Stomach (tissue), 9 donors: ENCODE results near the gene NCKAP1. TPM values are rescaled to one million over a fixed set of nuclear protein-coding genes. Genes with fewer than 3 reads are reported as not detected.
A peak's percentile ranks its signal among the peaks of the same experiment; 100 is the strongest.

ENCODE experiments used
- DNase-seq, 2 donors: peaks; one replicate each; pipeline versions ENCODE4 v3.0.0 to v3.0.0-alpha.2; 2013 to 2019
- H3K27ac ChIP-seq, 5 donors: fragments of 200-600 bp in 4 of 5; sonication (generic) in 4 of 5; one replicate each; pipeline ENCODE4 v1.5.1; 2013 to 2019; ENCODE audit warnings: mild to moderate bottlenecking in 1 of 5, moderate library complexity in 1 of 5
- H3K27me3 ChIP-seq, 3 donors: fragments of 200-600 bp; sonication (generic); one replicate each; pipeline ENCODE4 v1.5.1; 2017 to 2019; ENCODE audit warnings: mixed run types in 1 of 3
- H3K36me3 ChIP-seq, 4 donors: fragments of 200-600 bp; sonication (generic); 1 replicate in 3 of 4; 2 replicates in 1 of 4; pipeline ENCODE4 v1.5.1; 2016 to 2019
- H3K4me1 ChIP-seq, 4 donors: fragments of 200-600 bp; sonication (generic); one replicate each; pipeline ENCODE4 v1.5.1; 2016 to 2019
- H3K4me3 ChIP-seq, 4 donors: fragments of 200-600 bp; sonication (generic) in 3 of 4; one replicate each; pipeline ENCODE4 v1.5.1; 2016 to 2019; ENCODE audit warnings: mild to moderate bottlenecking in 1 of 4
- H3K9me3 ChIP-seq, 4 donors: fragments of 200-600 bp; sonication (generic); one replicate each; pipeline ENCODE4 v1.5.1; 2016 to 2019
- EP300 ChIP-seq: sonication (generic); formaldehyde crosslinking; IDR thresholded peaks from one replicate; pipeline ENCODE4 v1.6.1; 2017; ENCODE audit warnings: antibody characterized with exemption
- POLR2A ChIP-seq, 4 donors: fragments of 450-650 bp; IDR thresholded peaks; one replicate each; pipeline ENCODE4 v1.6.1; 2016; ENCODE audit warnings: antibody characterized with exemption in 4 of 4, control low read depth in 2 of 4, mild to moderate bottlenecking in 1 of 4, moderate library complexity in 1 of 4
- POLR2AphosphoS5 ChIP-seq, 3 donors: sonication (generic); formaldehyde crosslinking; IDR thresholded peaks; one replicate each; pipeline ENCODE4 v1.6.1; 2016; ENCODE audit warnings: antibody characterized with exemption in 3 of 3
- WGBS, 5 donors: extraction: QIAGEN DNeasy Blood & Tissue Kit in 3 of 5; methylation state at CpG; one replicate each; pipeline versions ENCODE4 v1.1.5 to v1.1.7; 2013 to 2018; 5-methylcytosine and 5-hydroxymethylcytosine counted together
- intact Hi-C: fragments of 100-400 bp; cut with DNase I; formaldehyde crosslinking; loops from one replicate; pipeline ENCODE4 v1.15.1; 2023; ENCODE audit warnings: low total_unique reads
- polyA plus RNA-seq, 3 donors: library from polyadenylated mRNA; stranded (reverse); fragments of 200-250 nt; gene quantifications; one replicate each; pipeline ENCODE4 v1.2.3, GENCODE V29; 2013
- total RNA-seq, 5 donors: library from RNA; depleted of rRNA; stranded (reverse); fragments of >200 nt; gene quantifications; one replicate each; pipeline versions ENCODE4 v1.1.0 to v1.2.3, GENCODE V29; 2014 to 2016
- TF ChIP-seq, protein P1 (sequence below), 7 experiments: fragments of 450-650 bp in 4 of 7; fragments of 200-600 bp in 3 of 7; sonication (generic) in 3 of 7; IDR thresholded peaks; one replicate each; pipeline ENCODE4 v1.5.1; 2016 to 2019; ENCODE audit warnings: antibody characterized with exemption in 7 of 7, control low read depth in 2 of 7, mild to moderate bottlenecking in 1 of 7
- donor health status: healthy with polysubstance abuse.
- donor health status: Bipolar disorder and iron deficiency.
- donor health status: healthy.

The NCKAP1 gene
- total and polyA plus RNA-seq, 8 donors, result 13.0 to 262 (median 68.8) TPM

DNA sequence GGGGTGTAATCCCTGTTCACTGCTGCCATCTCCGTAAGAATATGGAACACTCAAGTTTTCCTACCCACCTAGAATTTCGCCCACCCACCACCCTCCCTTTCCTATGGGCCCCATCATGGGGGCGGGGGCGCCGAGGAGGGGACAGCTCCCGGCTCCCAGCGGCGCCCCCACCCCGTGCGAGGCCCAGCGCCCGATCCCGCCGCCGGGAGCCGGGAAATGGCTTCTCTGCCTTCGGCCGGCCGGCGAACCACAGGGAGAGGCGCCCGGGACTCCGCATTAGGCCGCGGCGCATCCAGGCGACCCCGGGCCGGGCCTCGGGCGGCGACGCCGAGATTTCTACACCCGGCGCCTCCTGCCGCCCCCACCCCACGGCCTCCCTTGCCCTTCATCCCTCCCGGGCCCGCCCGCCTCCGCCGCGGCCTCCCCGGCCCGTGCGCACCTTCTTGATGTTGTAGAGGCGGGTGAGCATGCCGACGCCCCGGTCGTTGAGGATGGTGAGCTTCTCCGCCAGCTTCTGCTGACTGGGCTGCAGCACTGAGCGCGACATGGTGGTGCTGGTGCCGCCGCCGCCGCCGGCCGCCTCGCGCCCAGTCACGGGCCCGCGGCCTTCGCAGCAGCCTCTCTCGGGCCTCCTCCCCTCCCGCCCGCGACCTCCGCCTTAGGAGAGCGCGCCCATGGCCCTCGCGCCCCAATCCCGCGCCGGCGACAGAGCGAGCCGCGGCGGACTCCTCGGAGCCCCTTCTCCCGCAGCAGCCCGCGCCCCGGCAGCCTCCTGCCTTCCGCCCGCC lies 510 bp downstream of the NCKAP1 start:
- Histone ChIP-seq H3K4me3 (peak overlapping the region; percentile 65 to 89 (median 80)), H3K9me3 (no peaks in the 10 kb centered on the region), H3K36me3 (no peaks in the 10 kb centered on the region), H3K4me1 (peaks cover 21 to 53% (median 37%) of the 10 kb centered on the region in 4 donors), H3K27ac (peak overlapping the region; percentile 97 to 100 (median 99)), H3K27me3 (peaks cover 0 to 12% (median 3%) of the 10 kb centered on the region in 3 donors)
- TF ChIP-seq EP300, result no peak
- no peak for TF ChIP-seq POLR2A (IDR thresholded peaks at IDR 0.05)
- TF ChIP-seq, protein P1, sequence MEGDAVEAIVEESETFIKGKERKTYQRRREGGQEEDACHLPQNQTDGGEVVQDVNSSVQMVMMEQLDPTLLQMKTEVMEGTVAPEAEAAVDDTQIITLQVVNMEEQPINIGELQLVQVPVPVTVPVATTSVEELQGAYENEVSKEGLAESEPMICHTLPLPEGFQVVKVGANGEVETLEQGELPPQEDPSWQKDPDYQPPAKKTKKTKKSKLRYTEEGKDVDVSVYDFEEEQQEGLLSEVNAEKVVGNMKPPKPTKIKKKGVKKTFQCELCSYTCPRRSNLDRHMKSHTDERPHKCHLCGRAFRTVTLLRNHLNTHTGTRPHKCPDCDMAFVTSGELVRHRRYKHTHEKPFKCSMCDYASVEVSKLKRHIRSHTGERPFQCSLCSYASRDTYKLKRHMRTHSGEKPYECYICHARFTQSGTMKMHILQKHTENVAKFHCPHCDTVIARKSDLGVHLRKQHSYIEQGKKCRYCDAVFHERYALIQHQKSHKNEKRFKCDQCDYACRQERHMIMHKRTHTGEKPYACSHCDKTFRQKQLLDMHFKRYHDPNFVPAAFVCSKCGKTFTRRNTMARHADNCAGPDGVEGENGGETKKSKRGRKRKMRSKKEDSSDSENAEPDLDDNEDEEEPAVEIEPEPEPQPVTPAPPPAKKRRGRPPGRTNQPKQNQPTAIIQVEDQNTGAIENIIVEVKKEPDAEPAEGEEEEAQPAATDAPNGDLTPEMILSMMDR (IDR thresholded peaks at IDR 0.05), result no peak
- TF ChIP-seq POLR2AphosphoS5 (IDR thresholded peaks at IDR 0.05), result no peak
- 0 to 1% (median 1%) methylated on average over 7 to 91 of the region's 91 CpGs for WGBS, 5 donors
- intact Hi-C loops, result no loop called here
- peak in 1 of 2 donors; percentile 78 for DNase-seq

DNA sequence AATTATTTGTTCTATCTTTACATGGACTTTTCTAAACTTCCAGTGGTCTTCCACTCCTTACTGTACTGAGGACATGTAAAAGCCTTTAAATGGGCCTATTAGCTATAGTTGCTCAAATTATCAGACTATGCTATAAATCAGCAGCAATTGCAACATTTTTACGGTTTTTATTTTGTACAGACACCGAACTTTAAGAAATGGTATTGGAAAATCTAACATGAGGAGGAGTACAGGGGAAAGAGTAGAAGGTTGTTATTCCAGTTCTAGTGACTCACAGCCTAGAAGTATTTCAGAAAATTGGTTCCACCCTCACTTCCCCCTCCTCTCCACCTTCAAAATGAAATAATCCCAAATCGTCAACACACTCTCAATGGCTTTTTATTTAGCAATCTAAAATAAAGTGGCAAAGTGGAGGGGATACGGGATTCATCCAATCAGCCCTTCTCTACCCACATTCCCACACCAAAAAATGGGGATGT lies 1.1 kb downstream of the NCKAP1 start:
- 2 to 6% (median 4%) methylated on average over 4 of the region's 4 CpGs for WGBS, 5 donors
- peaks cover 0 to 12% (median 3%) of the 10 kb centered on the region in 3 donors for H3K27me3 ChIP-seq
- no peak for TF ChIP-seq EP300
- no peak for TF ChIP-seq POLR2A (IDR thresholded peaks at IDR 0.05)
- no peak for TF ChIP-seq POLR2AphosphoS5 (IDR thresholded peaks at IDR 0.05)
- TF ChIP-seq, protein P1 (IDR thresholded peaks at IDR 0.05), result no peak
- H3K36me3 ChIP-seq, result no peaks in the 10 kb centered on the region
- no peaks in the 10 kb centered on the region for H3K9me3 ChIP-seq
- intact Hi-C loops, result no loop called here
- peak overlapping the region; percentile 65 to 89 (median 80) for H3K4me3 ChIP-seq
- DNase-seq, result peak in 1 of 2 donors; percentile 69
- H3K4me1 ChIP-seq, result peaks cover 25 to 59% (median 40%) of the 10 kb centered on the region in 4 donors
- H3K27ac ChIP-seq, result peak overlapping the region; percentile 97 to 100 (median 99)

DNA sequence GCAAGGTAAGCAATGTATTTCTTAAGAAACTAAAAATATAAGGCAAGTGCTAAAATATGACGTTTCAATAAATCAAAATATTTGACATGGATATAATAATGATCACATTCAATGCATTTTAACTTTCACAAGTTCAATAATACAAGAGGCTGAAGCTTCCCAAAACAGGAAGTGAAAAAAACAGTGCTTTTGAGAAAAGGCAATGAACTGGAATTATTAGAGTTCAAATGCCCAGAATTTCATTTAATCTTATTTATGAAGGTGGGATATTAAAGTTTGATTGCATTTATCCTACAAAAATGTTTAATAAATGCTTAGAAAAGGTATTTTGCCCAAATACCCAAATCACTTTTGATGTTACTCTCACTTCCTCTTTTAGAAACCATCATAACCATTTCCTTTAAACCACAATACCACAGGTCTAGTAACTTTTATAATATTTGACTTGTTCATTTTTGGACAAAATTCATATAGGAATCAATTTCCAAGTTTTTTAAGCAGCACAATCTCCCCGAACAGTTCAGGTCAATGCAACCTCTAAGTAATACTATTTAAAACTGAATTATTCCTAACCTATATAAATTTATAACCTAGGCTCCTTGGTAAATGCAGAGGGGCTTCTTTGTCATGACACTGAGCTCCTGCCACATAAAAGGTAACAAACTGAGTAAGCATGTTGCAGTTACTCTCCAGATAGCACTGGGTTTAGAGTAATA lies 2.1 kb downstream of the NCKAP1 start:
- H3K4me1 ChIP-seq, result peaks cover 25 to 69% (median 49%) of the 10 kb centered on the region in 4 donors
- no peaks in the 10 kb centered on the region for H3K9me3 ChIP-seq
- H3K27ac ChIP-seq, result peak overlapping the region in 4 of 5 donors; percentile 97 to 99 (median 98)
- TF ChIP-seq, protein P1 (IDR thresholded peaks at IDR 0.05), result no peak
- TF ChIP-seq POLR2AphosphoS5 (IDR thresholded peaks at IDR 0.05) (no peak), EP300 (no peak), POLR2A (IDR thresholded peaks at IDR 0.05) (no peak)
- 18 to 22% (median 18%) methylated on average over 2 of the region's 2 CpGs for WGBS, 5 donors
- H3K4me3 ChIP-seq, result peak overlapping the region; percentile 65 to 89 (median 80)
- no peak for DNase-seq
- no peaks in the 10 kb centered on the region for H3K36me3 ChIP-seq
- peaks cover 0 to 12% (median 3%) of the 10 kb centered on the region in 3 donors for H3K27me3 ChIP-seq
- intact Hi-C loops, result no loop called here

DNA sequence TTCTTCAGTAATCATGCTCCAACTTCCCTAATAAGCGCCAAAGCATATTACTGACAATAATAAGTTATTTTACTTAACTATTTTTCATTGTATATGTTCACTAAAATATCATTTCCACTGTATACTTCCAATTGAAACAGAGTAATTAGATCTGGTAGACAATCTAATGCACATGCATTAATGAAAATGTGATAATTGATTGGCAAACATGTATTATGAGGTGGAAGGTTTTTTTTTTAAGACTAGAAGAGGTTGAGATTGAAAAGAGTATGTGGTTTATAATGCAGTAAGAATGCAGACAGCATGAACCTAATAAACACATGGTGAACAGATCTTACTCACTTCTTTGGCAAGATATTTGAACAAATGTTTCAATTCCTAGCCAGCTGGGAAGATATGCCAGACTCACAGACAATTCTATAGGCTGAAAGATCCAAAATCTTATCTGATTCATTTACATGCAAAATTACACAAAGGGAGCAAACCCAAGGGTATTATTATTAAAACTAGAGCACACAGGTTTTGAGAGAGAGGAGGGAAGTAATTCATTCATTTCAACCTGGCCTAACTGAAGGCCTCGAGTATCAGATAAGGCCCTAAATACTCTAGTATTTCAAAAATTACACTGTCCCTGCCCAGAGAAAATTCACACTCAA lies 2.8 kb downstream of the NCKAP1 start:
- peaks cover 25 to 76% (median 53%) of the 10 kb centered on the region in 4 donors for H3K4me1 ChIP-seq

More for the DNA sequence above, 2.8 kb downstream of the NCKAP1 start:
- Histone ChIP-seq H3K36me3 (no peaks in the 10 kb centered on the region), H3K4me3 (peak overlapping the region; percentile 65 to 89 (median 80)), H3K27me3 (peaks cover 0 to 12% (median 3%) of the 10 kb centered on the region in 3 donors), H3K27ac (peak overlapping the region in 4 of 5 donors; percentile 97 to 99 (median 98)), H3K9me3 (no peaks in the 10 kb centered on the region)
- TF ChIP-seq POLR2A (IDR thresholded peaks at IDR 0.05), result no peak
- TF ChIP-seq, protein P1 (IDR thresholded peaks at IDR 0.05), result no peak
- TF ChIP-seq EP300, result no peak
- no peak for TF ChIP-seq POLR2AphosphoS5 (IDR thresholded peaks at IDR 0.05)
- whole genome bisulfite sequencing, 5 donors, result 46 to 51% (median 47%) methylated on average over 2 of the region's 2 CpGs
- intact Hi-C loops, result no loop called here
- DNase-seq, result no peak
